ENCODE data around the gene PCP2. TPM values are rescaled to one million over a fixed set of nuclear protein-coding genes. Genes with fewer than 3 reads are reported as not detected.

Gene PCP2
- total and polyA plus RNA-seq, 2 donors (not counting 1 experiment from before 2014, with no cell fraction given): 6.5 to 9.3 TPM

- Histone ChIP-seq H3K27ac (ENCODE audit: low read length in 2 of 2) (no peak overlapping the region), H3K27me3 (replicated peaks in 1 of 4; ENCODE audit: control extremely low read depth in 1 of 4, control insufficient read depth in 3 of 4, insufficient read depth in 4 of 4, low read length in 3 of 4) (peaks cover 0 to 18% (median 3%) of the 10 kb centered on the region in 4 experiments), H3K4me3 (ENCODE audit: control extremely low read depth in 1 of 5, extremely low read depth in 1 of 5, insufficient read depth in 1 of 5, low read depth in 2 of 5, low read length in 4 of 5) (no peak overlapping the region), H4K20me1 (ENCODE audit: control insufficient read depth, insufficient read depth, low read length, poor library complexity, severe bottlenecking) (no peaks in the 10 kb centered on the region), H3K36me3 (replicated peaks in 1 of 2; ENCODE audit: control extremely low read depth in 1 of 2, control insufficient read depth in 1 of 2, extremely low read depth in 1 of 2, insufficient read depth in 2 of 2, low read length in 1 of 2) (no peaks in the 10 kb centered on the region), H3K9ac (ENCODE audit: low read length) (no peak overlapping the region), H3K9me3 (ENCODE audit: control extremely low read depth in 1 of 3, control insufficient read depth in 2 of 3, insufficient read depth in 1 of 3, low read length in 2 of 3) (no peaks in the 10 kb centered on the region), H3K79me2 (ENCODE audit: control insufficient read depth, insufficient read depth, low read length) (no peaks in the 10 kb centered on the region), H3K4me2 (replicated peaks; ENCODE audit: low read depth, low read length, poor library complexity, severe bottlenecking) (no peak overlapping the region), H2AFZ (ENCODE audit: insufficient read depth, low read depth, low read length, poor library complexity, severe bottlenecking) (no peak overlapping the region), H3K4me1 (ENCODE audit: control insufficient read depth in 2 of 2, insufficient read depth in 2 of 2, low read length in 2 of 2) (no peaks in the 10 kb centered on the region)
- TF ChIP-seq, protein P1, sequence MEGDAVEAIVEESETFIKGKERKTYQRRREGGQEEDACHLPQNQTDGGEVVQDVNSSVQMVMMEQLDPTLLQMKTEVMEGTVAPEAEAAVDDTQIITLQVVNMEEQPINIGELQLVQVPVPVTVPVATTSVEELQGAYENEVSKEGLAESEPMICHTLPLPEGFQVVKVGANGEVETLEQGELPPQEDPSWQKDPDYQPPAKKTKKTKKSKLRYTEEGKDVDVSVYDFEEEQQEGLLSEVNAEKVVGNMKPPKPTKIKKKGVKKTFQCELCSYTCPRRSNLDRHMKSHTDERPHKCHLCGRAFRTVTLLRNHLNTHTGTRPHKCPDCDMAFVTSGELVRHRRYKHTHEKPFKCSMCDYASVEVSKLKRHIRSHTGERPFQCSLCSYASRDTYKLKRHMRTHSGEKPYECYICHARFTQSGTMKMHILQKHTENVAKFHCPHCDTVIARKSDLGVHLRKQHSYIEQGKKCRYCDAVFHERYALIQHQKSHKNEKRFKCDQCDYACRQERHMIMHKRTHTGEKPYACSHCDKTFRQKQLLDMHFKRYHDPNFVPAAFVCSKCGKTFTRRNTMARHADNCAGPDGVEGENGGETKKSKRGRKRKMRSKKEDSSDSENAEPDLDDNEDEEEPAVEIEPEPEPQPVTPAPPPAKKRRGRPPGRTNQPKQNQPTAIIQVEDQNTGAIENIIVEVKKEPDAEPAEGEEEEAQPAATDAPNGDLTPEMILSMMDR (IDR thresholded peaks at IDR 0.05): no peak
- no peak for TF ChIP-seq EZH2 (IDR thresholded peaks at IDR 0.05; ENCODE audit: borderline replicate concordance, insufficient read depth, low read depth, low read length, poor library complexity, severe bottlenecking)
- DNase-seq (no peak), ATAC-seq (ENCODE audit: low read depth) (no peak)
- intact Hi-C loops (cut with micrococcal nuclease): no loop called here
- peaks cover 18% of the 10 kb centered on the region for H3K27me3 Mint-ChIP-seq
- no peak overlapping the region for H3K27ac Mint-ChIP-seq
- H3K4me3 Mint-ChIP-seq: no peak overlapping the region
- CTCF ChIA-PET: no interaction called here
- POLR2A ChIA-PET: no interaction called here
- no peaks in the 10 kb centered on the region for H3K9me3 Mint-ChIP-seq (ENCODE audit: insufficient read depth)
- WGBS (ENCODE audit: insufficient coverage): 86% methylated on average over 3 of the region's 7 CpGs
- no peaks in the 10 kb centered on the region for H3K4me1 Mint-ChIP-seq
Observed at GRCh38 chr19:7589822-7590221, 43.7 kb downstream of the PCP2 start.

GRCh38 chr19:7582446-7582845, 51.1 kb downstream of the PCP2 start:
- no peaks in the 10 kb centered on the region for H3K9me3 Mint-ChIP-seq (ENCODE audit: insufficient read depth)
- intact Hi-C loops (cut with micrococcal nuclease): no loop called here
- H3K27ac Mint-ChIP-seq: no peak overlapping the region
- ATAC-seq (ENCODE audit: low read depth) (no peak), DNase-seq (no peak)
- Histone ChIP-seq H3K9me3 (ENCODE audit: control extremely low read depth in 1 of 3, control insufficient read depth in 2 of 3, insufficient read depth in 1 of 3, low read length in 2 of 3) (no peaks in the 10 kb centered on the region), H3K9ac (ENCODE audit: low read length) (no peak overlapping the region), H3K27me3 (replicated peaks in 1 of 4; ENCODE audit: control extremely low read depth in 1 of 4, control insufficient read depth in 3 of 4, insufficient read depth in 4 of 4, low read length in 3 of 4) (no peaks in the 10 kb centered on the region), H3K4me3 (ENCODE audit: control extremely low read depth in 1 of 5, extremely low read depth in 1 of 5, insufficient read depth in 1 of 5, low read depth in 2 of 5, low read length in 4 of 5) (no peak overlapping the region), H2AFZ (ENCODE audit: insufficient read depth, low read depth, low read length, poor library complexity, severe bottlenecking) (no peak overlapping the region), H4K20me1 (ENCODE audit: control insufficient read depth, insufficient read depth, low read length, poor library complexity, severe bottlenecking) (no peaks in the 10 kb centered on the region), H3K4me2 (replicated peaks; ENCODE audit: low read depth, low read length, poor library complexity, severe bottlenecking) (no peak overlapping the region), H3K36me3 (replicated peaks in 1 of 2; ENCODE audit: control extremely low read depth in 1 of 2, control insufficient read depth in 1 of 2, extremely low read depth in 1 of 2, insufficient read depth in 2 of 2, low read length in 1 of 2) (no peaks in the 10 kb centered on the region), H3K79me2 (ENCODE audit: control insufficient read depth, insufficient read depth, low read length) (no peaks in the 10 kb centered on the region), H3K4me1 (ENCODE audit: control insufficient read depth in 2 of 2, insufficient read depth in 2 of 2, low read length in 2 of 2) (no peaks in the 10 kb centered on the region), H3K27ac (ENCODE audit: low read length in 2 of 2) (no peak overlapping the region)
- peaks cover 4% of the 10 kb centered on the region for H3K27me3 Mint-ChIP-seq
- WGBS (ENCODE audit: insufficient coverage): 74% methylated on average over 10 of the region's 11 CpGs
- no peak overlapping the region for H3K4me3 Mint-ChIP-seq
- POLR2A ChIA-PET: no interaction called here
- TF ChIP-seq, protein P1 (IDR thresholded peaks at IDR 0.05): no peak
- TF ChIP-seq EZH2 (IDR thresholded peaks at IDR 0.05; ENCODE audit: borderline replicate concordance, insufficient read depth, low read depth, low read length, poor library complexity, severe bottlenecking): no peak
- CTCF ChIA-PET: interaction anchor here (0.7 kb wide), 1 partner anchor 14 kb away, joined by 3 read pairs; no protein-coding TSS in a partner anchor
- no peaks in the 10 kb centered on the region for H3K4me1 Mint-ChIP-seq

Small RNAs within 50 kb of the gene (small RNA-seq; reads per million reads assigned to genes)
- not detected for gene MIR6792 (ENCODE audit: insufficient read length, low read depth, low replicate concordance)

Other genes starting within 250 kb of the PCP2 start
- gene PEX11G, start 144.7 kb downstream of the PCP2 start, total RNA-seq: 0.62 and 0.68 TPM in 2 replicates
- 0.13 and 0.40 TPM in 2 replicates for gene PEX11G, start 144.7 kb downstream of the PCP2 start, polyA plus RNA-seq
- 15.1 and 17.5 TPM in 2 replicates for gene ZNF358, start 117.6 kb downstream of the PCP2 start, total RNA-seq
- 8.2 and 8.5 TPM in 2 replicates for gene ZNF358, start 117.6 kb downstream of the PCP2 start, polyA plus RNA-seq
- gene MCOLN1, start 111.1 kb downstream of the PCP2 start, total RNA-seq: 12.5 TPM in 2 replicates
- 17.3 and 19.0 TPM in 2 replicates for gene MCOLN1, start 111.1 kb downstream of the PCP2 start, polyA plus RNA-seq
- gene PNPLA6, start 98.0 kb downstream of the PCP2 start, total RNA-seq: 149 and 165 TPM in 2 replicates
- 88.3 and 102 TPM in 2 replicates for gene PNPLA6, start 98.0 kb downstream of the PCP2 start, polyA plus RNA-seq
- gene CAMSAP3, start 37.9 kb downstream of the PCP2 start, total RNA-seq: 1.3 and 1.9 TPM in 2 replicates
- 0.89 and 1.0 TPM in 2 replicates for gene CAMSAP3, start 37.9 kb downstream of the PCP2 start, polyA plus RNA-seq
- gene XAB2, start 4.2 kb downstream of the PCP2 start, total RNA-seq: 62.7 and 64.2 TPM in 2 replicates
- 93.8 and 110 TPM in 2 replicates for gene XAB2, start 4.2 kb downstream of the PCP2 start, polyA plus RNA-seq
- 89.1 and 100 TPM in 2 replicates for gene PET100, start 3.9 kb downstream of the PCP2 start, total RNA-seq
- 31.3 and 75.9 TPM in 2 replicates for gene PET100, start 3.9 kb downstream of the PCP2 start, polyA plus RNA-seq
- gene STXBP2, start 3.4 kb upstream of the PCP2 start, total RNA-seq: 208 and 222 TPM in 2 replicates
- gene STXBP2, start 3.4 kb upstream of the PCP2 start, polyA plus RNA-seq: 226 and 409 TPM in 2 replicates
- not detected in 2 replicates for gene RETN, start 35.3 kb upstream of the PCP2 start, total RNA-seq
- not detected in 2 replicates for gene RETN, start 35.3 kb upstream of the PCP2 start, polyA plus RNA-seq
- not detected in 2 replicates for gene MCEMP1, start 43.4 kb upstream of the PCP2 start, total RNA-seq
- 0.57 and 1.6 TPM in 2 replicates for gene MCEMP1, start 43.4 kb upstream of the PCP2 start, polyA plus RNA-seq
- 61.2 and 61.5 TPM in 2 replicates for gene TRAPPC5, start 47.1 kb upstream of the PCP2 start, total RNA-seq
- 42.0 and 64.9 TPM in 2 replicates for gene TRAPPC5, start 47.1 kb upstream of the PCP2 start, polyA plus RNA-seq
- 16.3 and 17.1 TPM in 2 replicates for gene FCER2, start 68.4 kb upstream of the PCP2 start, total RNA-seq
- gene FCER2, start 68.4 kb upstream of the PCP2 start, polyA plus RNA-seq: 419 and 497 TPM in 2 replicates
- gene CLEC4G, start 98.4 kb upstream of the PCP2 start, total RNA-seq: not detected in 2 replicates
- gene CLEC4G, start 98.4 kb upstream of the PCP2 start, polyA plus RNA-seq: 0.58 and 1.3 TPM in 2 replicates
- not detected in 2 replicates for gene CD209, start 113.8 kb upstream of the PCP2 start, total RNA-seq
- 0.10 TPM in 1 of 2 replicates, not detected in the other for gene CD209, start 113.8 kb upstream of the PCP2 start, polyA plus RNA-seq
- gene CLEC4M, start 129.5 kb upstream of the PCP2 start, total RNA-seq: 0.52 TPM in 1 of 2 replicates, not detected in the other
- 0.10 TPM in 1 of 2 replicates, not detected in the other for gene CLEC4M, start 129.5 kb upstream of the PCP2 start, polyA plus RNA-seq
- gene EVI5L, start 196.5 kb upstream of the PCP2 start, total RNA-seq: 11.2 and 11.8 TPM in 2 replicates
- 6.1 and 7.9 TPM in 2 replicates for gene EVI5L, start 196.5 kb upstream of the PCP2 start, polyA plus RNA-seq
- not detected in 2 replicates for gene PRR36, start 240.7 kb upstream of the PCP2 start, total RNA-seq
- 0.01 and 0.04 TPM in 2 replicates for gene PRR36, start 240.7 kb upstream of the PCP2 start, polyA plus RNA-seq